Dermis microvascular lymphatic vessel endothelial cell (primary cell): ENCODE data around the gene CDC42SE1. TPM values are rescaled to one million over a fixed set of nuclear protein-coding genes. Genes with fewer than 3 reads are reported as not detected.
"Not testable (repeated sequence)": the region's sequence is repeated elsewhere in the genome, so short reads cannot be mapped to it uniquely, and the experiment has no call there.

Experiments used
- DNase-seq, 2 donors: peaks; one replicate each; pipeline versions ENCODE4 v3.0.0 to v3.0.0-alpha.2; 2010; ENCODE audit warnings: low read depth in 2 of 2
- total RNA-seq: library from RNA; depleted of rRNA; stranded (reverse); fragments of >200 nt; gene quantifications from 2 replicates; pipeline ENCODE4 v1.2.1, GENCODE V29; 2014

Gene CDC42SE1, protein sequence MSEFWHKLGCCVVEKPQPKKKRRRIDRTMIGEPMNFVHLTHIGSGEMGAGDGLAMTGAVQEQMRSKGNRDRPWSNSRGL
- total RNA-seq = 42.2 and 61.4 TPM in 2 replicates

DNA sequence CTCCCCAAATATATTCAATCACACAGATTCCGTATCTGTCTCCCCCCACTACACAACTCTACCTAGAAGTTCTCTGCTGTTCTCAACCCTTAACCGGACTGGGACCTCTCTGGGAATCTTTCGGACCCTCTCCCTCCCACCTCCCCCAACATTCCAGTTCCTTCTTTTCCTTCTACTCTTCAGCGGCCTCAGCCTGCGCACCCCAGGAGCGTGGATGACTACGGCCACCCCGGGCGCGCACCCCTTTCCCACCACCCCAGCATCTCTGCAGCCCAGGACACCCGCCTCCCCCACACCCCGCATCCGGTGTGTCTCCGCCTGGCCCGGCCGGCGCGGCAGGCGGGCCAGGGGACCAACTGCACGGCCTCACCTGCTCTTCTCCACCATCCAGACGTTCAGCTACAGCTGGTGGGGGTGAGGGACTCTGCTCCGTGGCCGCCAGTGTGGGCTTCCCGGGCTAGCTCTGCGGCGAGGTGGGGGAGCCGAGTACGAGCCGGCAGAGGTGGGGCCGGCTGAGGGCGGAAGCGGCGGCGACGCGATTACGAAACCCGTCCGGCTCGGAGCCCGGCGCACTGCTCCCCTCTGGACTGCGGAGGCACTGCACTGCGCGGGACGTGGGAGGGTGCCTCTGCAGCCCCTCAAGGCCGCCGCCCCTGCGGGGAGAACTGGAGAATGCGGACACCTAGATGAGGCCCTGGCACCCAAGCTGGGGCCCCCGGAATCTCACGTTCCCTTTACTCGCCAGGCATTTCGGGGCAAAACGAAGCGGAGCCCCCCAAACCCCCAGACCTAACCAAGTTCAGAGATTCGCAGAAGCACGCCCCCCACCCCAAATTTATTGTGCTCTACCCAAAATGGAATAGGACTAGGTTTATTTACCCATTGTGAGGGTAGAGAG, at the start of gene CDC42SE1:
Gene CDC42SE1, minus strand, starts transcription at position 514 of the 898 bp plus-strand sequence. CDS start 3,892 bp downstream, outside the sequence.
- peak; percentile 61 to 88 for DNase-seq

DNA sequence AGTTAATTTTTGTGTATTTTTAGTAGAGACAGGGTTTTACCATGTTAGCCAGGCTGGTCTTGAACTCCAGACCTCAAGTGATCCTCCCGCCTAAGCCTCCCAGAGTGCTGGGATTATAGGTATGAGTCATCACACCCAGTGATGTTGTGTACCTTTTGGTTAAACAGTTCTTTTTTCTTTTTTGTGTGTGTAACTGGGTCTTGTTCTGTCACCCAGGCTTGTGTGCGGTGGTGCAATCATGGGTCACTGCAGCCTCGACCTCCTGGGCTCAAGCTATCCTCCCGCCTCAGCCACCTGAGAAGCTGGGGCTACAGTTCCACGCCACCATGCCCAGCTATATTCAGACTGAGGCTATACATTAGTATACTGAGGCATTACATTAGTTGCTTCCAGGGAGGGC, 48.9 kb upstream of the CDC42SE1 start:
- no peak for DNase-seq

DNA sequence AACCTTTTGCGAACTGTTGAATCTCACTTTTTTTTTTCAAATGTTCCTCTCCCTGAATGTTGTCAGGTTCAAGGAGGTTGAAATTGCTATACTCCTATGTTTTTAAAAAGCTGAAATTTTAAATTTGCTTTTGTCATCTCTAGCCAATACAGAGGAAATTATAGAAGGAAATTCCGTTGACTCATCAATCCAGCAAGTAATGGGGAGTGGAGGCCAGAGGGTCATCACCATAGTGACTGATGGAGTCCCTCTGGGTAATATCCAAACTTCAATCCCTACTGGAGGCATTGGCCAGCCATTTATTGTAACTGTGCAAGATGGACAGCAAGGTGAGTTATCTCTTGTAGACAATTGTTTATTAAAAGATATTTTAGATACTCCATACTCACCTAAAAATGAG, 47.5 kb upstream of the CDC42SE1 start:
- DNase-seq = peak; percentile 55 to 72

DNA sequence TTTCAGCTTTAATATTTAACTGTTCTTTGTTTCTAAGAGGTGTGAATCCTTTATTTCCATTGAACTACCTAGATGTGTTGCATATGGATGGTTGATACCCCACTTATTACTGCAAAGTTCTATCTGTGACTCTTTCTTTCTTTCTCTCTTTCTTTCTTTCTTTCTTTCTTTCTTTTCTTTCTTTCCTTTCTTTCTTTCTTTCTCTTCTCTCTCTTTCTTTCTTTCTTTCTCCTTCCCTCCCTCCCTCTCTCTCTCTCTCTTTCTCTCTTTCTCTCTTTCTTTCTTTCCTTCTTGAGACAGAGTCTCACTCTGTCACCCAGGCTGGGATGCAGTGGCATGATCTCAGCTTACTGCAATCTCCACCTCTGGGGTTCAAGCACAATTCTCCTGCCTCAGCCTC, 45.2 kb upstream of the CDC42SE1 start:
- DNase-seq = no peak

DNA sequence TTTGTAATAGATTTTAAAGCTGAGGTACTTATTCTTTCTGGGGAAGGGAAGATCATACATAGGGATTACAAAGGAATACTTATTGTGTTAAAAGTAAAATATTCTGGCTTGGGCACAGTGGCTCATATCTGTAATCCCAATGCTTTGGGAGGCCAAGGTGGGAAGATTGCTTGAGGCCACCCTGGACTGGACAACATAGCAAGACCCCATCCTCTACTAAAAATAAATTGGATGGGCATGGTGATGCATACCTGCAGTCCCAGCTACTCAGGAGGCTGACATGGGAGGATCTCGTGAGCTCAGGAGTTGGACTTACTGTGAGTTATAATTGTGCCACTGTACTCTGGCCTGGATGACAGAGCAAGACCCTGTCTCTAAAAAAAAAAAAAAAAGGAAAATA, 38.7 kb upstream of the CDC42SE1 start:
- no peak for DNase-seq

DNA sequence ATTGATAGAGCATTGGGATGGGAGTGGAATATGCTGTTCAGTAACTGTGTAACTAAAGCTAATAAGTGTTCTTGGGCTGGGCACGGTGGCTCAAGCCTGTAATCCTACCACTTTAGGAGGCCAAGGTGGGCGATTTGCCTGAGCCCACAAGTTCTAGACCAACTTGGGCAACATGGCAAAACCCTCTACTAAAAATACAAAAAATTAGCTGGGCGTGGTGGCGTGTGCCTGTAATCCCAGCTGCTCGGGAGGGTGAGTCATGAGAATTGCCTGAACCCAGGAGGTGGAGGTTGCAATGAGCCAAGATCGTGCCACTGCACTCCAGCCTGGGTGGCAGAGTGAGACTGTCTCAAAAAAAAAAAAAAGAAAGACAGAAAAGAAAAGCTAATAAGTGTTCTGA, 38.0 kb upstream of the CDC42SE1 start:
- not testable (repeated sequence) for DNase-seq

DNA sequence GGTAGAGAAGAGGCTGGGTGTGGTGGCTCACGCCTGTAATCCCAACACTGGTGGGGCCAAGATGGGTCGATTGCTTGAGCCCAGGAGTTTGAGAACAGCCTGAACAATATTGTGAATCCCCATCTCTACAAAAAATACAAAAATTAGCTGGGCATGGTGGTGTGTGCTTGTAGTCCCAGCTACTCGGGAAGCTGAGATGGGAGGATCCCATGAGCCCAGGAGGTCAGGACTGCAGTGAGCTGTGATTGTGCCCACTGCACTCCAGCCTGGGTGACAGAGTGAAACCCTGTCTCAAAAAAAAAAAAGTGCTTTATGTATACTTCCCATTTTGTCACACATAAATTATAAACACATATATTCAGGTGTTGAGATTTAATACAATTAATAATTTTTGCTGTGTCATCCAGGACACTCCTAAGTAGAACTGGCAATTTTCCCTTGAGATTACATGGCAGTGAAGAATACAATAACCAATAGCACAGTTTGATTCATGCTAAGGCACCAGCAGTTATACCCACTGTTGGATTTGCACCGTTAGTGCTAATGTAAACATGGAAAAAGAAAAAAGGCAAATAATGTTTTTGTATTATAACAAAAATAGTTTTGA, 26.6 kb upstream of the CDC42SE1 start:
- DNase-seq = no peak

DNA sequence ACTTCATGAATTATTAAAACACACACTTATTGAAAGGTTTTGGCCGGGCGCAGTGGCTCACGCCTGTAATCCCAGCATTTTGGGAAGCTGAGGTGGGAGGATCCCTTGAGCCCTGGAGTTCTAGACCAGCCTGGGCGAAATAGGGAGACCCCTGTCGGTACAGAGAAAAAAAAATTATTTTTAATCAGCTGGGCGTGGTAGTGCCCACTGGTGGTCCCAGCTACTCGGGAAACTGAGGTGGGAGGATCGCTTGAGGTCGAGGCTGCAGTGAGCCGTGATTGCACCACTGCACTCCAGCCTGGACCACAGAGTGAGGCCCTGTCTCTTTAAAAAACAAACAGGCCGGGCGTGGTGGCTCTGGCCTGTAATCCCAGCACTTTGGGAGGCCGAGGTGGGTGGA, 12.8 kb upstream of the CDC42SE1 start:
- no peak for DNase-seq

DNA sequence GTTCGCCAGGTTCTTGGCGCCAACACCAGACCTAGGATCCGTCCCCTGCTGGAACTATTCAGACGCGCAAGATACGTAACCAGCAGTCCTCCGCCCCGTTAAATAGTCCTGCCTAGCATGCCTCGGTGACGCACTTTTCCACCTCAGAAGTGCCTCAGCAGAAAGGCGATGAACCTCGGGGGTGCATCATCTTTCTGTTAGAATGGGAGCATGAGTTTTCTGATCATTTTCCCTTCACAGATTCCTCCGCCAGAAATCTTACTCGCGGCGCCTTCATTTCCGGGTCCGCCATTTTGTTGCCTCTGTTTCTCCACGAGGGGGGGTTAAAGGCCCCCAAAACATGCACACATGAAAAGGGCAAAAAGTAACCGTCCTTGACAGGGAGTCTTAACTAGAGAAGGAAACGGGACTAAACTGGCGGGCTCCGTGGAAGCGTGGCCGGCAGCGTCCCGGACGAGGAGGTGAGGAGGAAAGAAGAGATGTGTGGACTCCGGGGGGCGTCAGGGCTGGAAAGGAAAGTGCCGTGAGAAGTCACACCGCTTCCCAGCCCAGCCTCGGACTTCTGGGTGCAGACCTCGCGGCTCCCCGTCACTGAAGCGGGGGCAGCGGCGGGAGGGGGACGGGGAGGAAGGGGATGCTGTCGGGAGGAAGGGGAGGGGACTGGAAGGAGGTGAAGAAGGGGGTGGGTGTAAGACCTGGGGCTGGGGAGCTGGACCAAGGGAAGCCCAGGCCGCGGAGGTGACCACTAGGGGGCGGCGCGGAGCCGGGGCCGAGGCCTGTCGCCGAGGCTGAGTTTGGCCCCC, 11.3 kb upstream of the CDC42SE1 start, which contains the start of gene GABPB2:
Gene GABPB2, plus strand, starts transcription at position 288 of the 803 bp plus-strand sequence. CDS start 17,429 bp downstream, outside the sequence.
- peak; percentile 78 to 95 for DNase-seq

DNA sequence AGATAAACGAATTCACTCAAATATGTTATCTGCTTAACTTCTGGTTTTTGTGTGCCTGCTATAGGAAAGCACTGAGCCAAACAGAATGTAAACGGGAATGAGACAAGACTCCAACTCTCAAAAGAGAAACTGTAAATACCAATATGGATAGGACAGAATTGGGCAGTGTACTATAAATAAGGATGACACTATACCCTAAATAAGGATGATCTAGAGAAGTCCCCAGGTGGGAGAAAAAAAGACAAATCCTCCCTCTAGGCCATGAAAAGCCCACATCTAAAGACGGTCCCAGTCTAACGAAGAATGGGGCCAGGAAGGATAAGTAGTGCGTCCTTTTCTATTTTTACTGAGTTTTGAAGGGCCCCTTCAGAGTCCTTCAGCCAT, 9.7 kb upstream of the CDC42SE1 start:
- no peak for DNase-seq

DNA sequence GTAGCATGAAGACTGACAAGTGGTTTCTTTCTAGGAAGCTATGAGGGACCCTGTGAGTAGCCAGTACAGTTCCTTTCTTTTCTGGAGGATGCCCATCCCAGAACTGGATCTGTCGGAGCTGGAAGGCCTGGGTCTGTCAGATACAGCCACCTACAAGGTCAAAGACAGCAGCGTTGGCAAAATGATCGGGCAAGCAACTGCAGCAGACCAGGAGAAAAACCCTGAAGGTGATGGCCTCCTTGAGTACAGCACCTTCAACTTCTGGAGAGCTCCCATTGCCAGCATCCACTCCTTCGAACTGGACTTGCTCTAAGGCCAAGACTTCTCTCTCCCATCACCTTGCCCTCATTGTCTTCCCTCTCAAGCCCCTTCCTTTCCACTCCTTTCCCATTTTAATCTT, 7.8 kb upstream of the CDC42SE1 start:
- no peak for DNase-seq

DNA sequence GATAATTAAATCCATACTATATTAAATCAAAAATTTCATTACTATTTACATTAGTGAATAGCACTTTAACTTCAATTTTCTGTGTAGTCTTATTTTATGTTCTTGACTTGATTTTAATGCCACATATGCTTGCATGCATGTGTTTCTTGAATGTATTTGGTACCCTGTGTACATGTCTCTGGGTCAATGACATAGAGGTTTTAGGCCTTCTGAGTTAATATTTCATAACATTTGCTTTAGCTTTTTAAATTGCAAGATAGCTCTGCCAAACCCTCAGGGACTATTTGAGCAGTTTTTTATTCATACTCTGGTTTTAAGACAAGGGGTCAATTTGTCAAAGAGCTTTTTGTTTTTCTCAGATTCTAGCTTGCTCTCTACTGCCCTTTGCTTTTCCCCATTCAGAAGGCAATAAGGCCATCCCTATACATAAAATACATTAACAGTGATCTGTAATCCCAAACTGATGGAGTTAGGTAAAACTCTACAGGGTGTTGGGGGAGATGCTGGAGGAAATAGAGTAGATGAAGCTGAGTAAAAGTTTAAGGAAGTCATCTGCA, 5.7 kb upstream of the CDC42SE1 start:
- no peak for DNase-seq

DNA sequence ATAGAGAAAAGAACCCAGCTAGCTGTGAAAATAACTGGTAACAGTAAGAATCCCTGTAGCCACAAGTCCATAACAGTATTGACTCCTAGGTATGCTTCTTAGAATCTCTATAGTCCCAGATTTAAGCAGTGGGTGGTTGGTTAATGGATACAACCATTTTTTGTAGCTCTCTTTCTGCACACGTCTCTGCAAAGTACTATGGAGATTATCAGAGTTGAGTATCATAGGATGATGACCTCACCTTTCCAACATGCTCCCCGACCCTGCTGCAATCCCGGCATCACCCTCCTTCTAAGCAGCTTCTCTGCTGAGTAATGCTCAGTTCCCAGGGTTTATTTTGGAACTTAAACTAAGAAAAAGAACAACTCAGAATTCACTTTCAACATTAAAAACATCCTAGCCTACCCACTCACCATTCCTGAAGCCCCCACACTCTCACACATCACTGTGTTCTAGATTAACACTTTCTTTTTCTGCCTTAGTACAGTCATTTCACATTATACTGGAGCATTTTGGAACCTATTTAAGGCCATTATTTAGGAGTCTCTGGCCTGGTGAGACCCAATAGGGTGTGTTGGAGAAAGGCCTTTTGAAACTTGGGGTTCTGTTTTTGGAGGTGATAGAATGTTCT, 3.4 kb upstream of the CDC42SE1 start:
- no peak for DNase-seq

DNA sequence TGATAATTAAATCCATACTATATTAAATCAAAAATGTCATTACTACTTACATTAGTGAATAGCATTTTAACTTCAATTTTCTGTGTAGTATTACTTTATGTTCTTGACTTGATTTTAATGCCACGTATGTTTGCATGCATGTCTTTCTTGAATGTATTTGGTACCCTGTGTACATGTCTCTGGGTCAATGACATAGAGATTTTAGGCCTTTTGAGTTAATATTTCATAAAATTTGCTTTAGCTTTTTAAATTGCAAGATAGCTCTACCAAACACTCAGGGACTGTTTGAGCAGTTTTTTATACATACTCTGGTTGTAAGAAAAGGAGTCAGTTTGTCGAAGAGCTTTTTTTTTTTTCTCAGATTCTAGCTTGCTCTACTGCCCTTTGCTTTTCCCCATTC, 2.3 kb upstream of the CDC42SE1 start:
- DNase-seq = no peak

DNA sequence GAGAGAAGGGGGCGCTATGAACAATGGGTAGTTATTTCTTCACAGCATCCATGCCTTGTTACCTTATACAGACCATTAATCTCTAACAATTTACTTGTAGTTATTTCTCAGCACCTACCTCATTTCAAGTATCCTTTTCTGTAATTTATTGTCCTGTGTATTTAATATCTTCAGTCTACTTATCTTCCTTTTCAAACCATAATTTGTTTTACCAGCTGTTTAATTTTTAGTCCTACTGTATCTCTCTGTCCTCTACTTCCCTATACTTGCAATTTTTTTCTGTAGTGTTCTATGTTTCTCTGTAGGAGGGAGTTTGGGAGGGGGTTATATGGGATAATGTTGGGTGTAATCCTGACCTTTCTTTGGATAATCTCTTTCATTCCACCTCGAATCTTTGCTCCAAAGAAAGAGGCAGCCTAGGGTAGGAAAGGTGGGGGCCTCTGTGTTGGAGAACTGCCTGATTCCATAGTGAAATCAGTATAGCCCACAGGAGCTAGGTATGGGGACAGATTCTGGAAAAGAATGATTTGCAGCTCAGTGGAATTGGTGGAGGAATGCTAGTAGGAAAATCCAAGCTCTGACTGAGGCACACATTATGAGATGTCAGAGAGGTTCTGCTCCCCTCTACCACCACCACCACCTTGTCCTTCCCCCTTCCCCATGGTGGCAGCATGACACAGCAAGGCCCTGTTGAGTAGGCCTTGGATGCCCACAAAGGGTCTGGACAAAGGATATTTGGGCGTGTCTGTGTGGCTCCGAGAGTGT, 1.4 kb upstream of the CDC42SE1 start:
- DNase-seq = no peak

DNA sequence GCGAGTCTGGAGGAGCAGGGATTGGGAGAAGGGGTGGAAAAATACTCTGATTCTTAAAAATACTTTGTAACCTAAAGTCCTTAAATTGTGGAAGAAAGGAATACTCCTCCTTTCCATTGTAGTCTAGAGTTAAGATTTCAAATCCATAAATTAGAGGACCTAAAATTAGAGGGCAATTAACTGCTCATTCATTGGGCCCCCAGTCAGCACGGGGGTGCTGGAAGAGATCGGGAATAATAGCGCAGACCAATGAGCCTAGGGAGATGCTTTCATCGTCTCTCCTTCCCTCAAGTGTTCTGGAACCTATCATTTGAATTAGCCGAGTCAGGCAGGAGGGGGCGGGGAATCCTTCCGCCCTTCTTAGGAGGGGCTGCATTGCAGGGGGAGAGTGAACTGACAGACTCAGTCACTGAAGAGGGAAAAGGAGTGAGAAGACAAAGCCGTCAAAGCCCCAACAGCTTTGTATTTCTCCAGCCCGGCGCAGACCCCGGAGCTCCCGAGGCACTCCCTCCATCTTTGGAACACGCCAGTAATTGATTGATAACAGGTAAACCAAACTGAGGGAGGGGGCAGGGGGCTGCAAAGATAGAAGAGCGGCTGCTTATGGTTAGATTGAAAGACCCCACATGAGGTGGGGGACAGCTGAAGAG, 710 bp upstream of the CDC42SE1 start, which contains the start of gene MLLT11:
Gene MLLT11, plus strand, starts transcription at position 391 of the 650 bp plus-strand sequence. CDS start 6,828 bp downstream, outside the sequence.
- DNase-seq = peak in 1 of 2 donors; percentile 63

DNA sequence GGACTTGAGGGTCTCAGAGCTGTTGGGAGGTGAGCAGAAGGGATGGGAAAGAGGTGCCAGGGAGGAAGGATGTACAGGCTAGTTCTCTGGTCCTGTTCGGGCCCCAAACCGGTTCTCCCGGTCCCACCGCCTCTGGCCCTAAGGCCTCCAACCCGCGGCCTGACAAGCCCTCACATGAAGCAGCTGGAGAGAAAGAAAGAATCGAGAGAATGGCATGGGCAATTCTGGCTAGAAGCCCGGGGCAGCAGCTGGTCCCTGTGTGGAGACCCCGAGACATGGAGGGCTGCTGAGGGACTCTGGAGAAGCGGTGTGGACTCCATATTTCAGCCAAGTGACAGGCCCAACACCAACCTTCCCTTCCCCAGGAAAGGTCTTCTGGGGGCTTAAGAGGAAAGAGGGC, 730 bp downstream of the CDC42SE1 start:
- peak in 1 of 2 donors; percentile 24 for DNase-seq

DNA sequence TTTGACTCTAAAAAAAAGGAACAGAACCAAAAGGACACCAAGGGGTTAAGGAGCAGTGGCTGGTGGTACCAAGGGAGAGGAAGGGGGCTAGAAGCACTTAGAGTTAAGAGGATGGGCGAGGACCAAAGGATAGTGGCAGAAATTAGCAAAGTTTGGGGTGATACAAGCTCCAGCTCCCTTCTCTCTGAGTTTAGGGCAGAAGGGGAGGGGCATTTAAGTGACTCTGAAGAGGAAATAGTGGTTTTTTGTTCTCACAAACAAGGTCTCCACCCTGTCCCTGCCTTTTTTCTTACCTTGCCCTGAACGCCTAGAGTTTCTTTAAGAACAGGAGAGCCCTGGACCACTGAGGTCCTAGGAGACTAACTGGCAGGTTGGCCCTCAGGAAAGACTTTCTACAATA, 3.3 kb downstream of the CDC42SE1 start:
- no peak for DNase-seq

DNA sequence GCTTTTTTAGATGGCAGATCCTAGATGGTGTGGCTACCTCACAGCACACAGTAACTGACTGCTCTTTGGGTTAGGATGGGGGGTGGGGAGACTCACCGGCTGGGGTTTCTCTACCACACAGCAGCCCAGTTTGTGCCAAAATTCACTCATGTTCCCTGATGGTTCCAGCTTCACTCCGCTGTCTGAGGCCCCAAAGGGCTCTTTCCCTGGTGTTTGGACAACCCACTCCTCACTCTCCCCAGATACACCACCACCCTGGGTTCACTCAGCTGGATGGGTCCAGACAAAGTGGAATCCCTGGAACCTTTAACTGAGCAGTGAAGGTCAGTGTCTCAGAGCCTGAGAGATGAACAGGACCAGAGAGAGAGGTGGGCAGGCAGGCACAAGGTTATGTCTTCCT, 3.8 kb downstream of the CDC42SE1 start:
- no peak for DNase-seq
